SK-N-SH (cell line): ENCODE results near the gene EXOC7.

ENCODE experiments used
- CTCF ChIP-seq: fragments of 200-600 bp; sonication (generic); IDR thresholded peaks from 2 replicates; pipeline ENCODE4 v1.6.1; 2017; ENCODE audit warnings: antibody characterized with exemption, mild to moderate bottlenecking, moderate library complexity
- RAD21 ChIP-seq: IDR thresholded peaks from 2 replicates; pipeline ENCODE4 v1.6.1; 2012; ENCODE audit warnings: mild to moderate bottlenecking, low read length
- RFX5 ChIP-seq: IDR thresholded peaks from 2 replicates; pipeline ENCODE4 v1.6.1; 2012; ENCODE audit warnings: mild to moderate bottlenecking, improper control_type of control experiment, low read length
- USF2 ChIP-seq: fragments of 150-350 bp; IDR thresholded peaks from 2 replicates; pipeline ENCODE4 v1.6.1; 2017; ENCODE audit warnings: antibody characterized with exemption, low read length, low read depth, borderline replicate concordance

GRCh38 chr17:76038050-76038449 is 65.5 kb downstream of the EXOC7 start:
- no peak for TF ChIP-seq CTCF
- no peak for TF ChIP-seq RFX5
- TF ChIP-seq RAD21 = no peak
- no peak for TF ChIP-seq USF2
